ENCODE results near the gene STAMBPL1. TPM values are rescaled to one million over a fixed set of nuclear protein-coding genes. Genes with fewer than 3 reads are reported as not detected.
"Not testable (repeated sequence)": the region's sequence is repeated elsewhere in the genome, so short reads cannot be mapped to it uniquely, and the experiment has no call there.

The STAMBPL1 gene
- total RNA-seq, 1 donor from 2014 or later, result 2.9 TPM

DNA sequence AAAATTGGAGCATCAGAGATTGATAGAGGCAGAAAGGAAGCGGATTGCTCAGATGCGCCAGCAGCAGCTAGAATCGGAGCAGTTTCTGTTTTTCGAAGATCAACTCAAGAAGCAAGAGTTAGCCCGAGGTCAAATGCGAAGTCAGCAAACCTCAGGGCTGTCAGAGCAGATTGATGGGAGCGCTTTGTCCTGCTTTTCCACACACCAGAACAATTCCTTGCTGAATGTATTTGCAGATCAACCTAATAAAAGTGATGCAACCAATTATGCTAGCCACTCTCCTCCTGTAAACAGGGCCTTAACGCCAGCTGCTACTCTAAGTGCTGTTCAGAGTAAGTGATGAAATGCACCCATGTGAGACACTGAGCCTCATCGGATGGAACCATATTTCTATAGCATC lies 33.1 kb downstream of the STAMBPL1 start:
- intact Hi-C loops (cut with DNase I), result no loop called here
- no peak for DNase-seq (ENCODE audit: low spot score)

DNA sequence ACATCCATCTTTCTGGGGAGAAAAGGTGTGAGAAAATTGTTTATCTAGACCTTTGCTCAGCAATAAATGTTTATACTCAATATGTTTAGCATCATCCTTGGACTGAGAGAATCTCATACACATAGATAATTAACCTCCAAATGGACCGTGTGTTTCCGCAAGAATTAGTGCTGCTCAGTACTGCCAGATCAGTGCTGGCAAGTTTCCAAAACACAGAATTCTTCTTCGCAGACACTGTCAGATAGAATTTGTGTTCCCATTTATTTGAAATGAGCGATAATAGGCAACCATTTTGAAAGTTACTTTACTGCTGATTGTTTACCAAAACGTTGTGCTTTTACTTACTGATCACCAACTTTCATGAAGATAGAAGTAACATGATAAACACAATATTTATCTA lies 33.7 kb downstream of the STAMBPL1 start:
- DNase-seq (ENCODE audit: low spot score), result no peak
- intact Hi-C loops (cut with DNase I), result no loop called here

DNA sequence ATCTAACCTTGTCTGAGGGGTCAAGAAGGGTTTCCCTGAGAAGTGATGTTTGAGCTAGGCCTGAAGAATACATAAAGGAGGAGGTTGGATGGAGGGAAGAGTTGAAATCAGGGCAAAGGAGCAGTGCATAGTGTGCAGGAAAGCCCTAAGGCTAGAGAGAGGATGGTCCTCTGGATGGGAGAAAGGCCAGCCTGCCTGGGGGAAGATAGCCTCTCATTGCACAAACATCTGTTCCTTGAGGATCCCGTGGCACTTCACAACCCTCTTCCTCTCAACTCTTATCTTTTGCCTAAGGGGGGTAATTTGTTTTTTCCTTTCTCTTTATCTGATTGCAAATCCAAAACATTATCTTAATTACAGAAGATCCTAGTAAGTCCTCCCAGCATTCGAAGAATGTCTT lies 35.7 kb downstream of the STAMBPL1 start:
- intact Hi-C loops (cut with DNase I), result no loop called here
- no peak for DNase-seq (ENCODE audit: low spot score)

DNA sequence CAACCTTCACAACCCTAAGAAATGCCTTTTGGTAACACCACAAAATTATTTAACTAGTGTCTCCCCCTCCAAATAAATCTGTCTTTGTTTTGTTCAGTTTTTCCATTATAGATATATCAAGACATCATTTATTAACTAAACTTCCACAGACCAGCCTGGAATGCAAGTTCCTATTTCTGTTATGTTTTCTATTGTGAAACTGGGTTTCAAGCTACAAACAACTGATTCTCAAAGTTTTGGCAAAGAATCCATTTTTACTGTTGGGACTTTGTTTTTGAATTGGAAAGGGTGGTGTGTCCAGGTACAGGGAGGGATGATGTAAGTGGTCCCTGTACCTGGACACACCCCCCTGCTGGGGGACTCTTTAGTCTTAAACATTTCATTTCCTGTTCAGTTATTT lies 36.2 kb downstream of the STAMBPL1 start:
- intact Hi-C loops (cut with DNase I), result no loop called here

DNA sequence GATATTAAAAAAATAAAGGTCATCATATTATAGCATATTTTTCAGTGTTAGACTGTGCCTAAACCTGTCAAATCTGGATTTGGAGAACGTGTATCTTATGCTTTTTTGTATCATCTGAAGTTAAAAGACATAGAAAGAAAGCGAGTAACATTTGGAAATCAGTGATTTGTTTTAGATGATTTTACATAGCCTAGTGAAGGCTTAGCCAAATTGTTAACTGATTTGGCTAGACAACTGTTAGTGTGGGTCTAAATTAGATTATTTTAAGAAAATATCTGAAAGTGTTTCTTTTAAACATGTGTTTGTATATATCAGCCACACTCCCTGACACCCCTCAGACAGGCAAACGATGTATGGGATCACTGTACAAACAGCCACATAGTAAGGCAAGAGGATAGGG lies 36.9 kb downstream of the STAMBPL1 start:
- DNase-seq (ENCODE audit: low spot score), result no peak
- intact Hi-C loops (cut with DNase I), result no loop called here

More for the DNA sequence above, 36.2 kb downstream of the STAMBPL1 start:
- DNase-seq (ENCODE audit: low spot score), result no peak

DNA sequence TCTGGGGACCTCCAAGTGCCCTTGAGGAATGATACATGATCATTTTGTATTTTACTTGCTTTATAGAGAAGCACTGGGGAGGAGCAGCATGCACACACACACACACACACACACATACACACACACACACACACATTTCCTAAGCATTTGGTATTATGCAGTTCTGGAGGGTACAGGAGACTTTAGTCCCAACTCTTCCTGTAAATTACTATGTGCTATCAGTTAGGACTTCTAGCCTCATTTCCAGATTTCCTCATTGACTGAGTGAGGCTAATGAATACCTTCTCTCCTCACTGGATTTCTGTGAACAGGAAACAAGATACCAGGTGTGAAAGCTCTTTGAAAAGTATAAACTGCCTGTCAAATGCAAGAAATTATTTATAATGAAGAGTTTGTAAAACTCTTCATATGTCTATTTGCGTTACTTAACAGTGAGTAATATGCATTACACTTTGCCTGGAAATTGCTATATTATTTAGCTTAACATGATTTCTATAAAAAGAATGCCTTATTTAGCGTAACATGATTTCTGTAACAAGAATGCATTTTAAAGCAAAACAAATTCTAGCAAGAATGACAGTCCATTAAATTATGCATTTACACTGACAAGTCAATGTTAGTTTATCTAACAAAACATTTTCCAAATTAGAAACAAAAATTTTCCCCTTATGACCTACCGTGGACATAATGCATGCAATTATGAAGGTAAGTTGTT lies 38.3 kb downstream of the STAMBPL1 start:
- intact Hi-C loops (cut with DNase I), result no loop called here

DNA sequence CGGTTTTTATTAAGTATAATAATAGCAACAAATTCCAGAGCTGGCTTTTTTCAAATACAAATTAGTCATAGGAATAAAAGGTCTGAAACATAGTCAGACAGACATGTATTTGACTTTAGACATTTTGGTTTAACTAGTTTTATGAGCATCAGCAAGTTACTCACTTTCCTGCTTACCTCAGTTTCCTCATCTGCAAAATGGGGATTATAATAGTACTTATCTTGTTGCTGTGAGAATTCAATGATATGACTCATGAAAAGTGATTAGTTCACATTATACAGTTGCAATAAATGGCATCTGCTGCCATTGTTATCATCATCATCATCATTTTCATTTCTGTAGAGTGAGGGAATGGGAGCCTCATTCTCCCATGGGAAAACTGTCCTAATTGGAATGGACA lies 39.0 kb downstream of the STAMBPL1 start:
- no peak for DNase-seq (ENCODE audit: low spot score)
- intact Hi-C loops (cut with DNase I), result no loop called here

More for the DNA sequence above, 38.3 kb downstream of the STAMBPL1 start:
- DNase-seq (ENCODE audit: low spot score), result no peak

DNA sequence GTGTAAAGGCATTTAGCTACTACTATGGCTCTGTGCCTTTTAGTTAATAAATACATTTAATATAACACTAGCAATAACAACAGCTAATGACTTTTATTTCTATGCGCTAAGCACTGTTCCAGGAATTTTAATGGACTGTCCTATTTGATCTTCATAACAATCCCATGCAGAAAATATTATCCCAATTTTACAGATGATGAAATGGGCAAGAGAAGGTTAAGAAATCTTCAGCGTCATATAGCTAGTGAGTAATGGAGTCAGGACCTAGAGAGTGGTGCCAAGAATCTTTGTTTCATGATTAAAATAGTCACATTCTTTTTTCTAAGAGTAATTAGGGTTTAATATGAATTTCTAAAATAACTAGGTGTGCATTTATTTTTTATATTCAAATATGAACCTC lies 40.2 kb downstream of the STAMBPL1 start:
- intact Hi-C loops (cut with DNase I), result no loop called here
- DNase-seq (ENCODE audit: low spot score), result no peak

DNA sequence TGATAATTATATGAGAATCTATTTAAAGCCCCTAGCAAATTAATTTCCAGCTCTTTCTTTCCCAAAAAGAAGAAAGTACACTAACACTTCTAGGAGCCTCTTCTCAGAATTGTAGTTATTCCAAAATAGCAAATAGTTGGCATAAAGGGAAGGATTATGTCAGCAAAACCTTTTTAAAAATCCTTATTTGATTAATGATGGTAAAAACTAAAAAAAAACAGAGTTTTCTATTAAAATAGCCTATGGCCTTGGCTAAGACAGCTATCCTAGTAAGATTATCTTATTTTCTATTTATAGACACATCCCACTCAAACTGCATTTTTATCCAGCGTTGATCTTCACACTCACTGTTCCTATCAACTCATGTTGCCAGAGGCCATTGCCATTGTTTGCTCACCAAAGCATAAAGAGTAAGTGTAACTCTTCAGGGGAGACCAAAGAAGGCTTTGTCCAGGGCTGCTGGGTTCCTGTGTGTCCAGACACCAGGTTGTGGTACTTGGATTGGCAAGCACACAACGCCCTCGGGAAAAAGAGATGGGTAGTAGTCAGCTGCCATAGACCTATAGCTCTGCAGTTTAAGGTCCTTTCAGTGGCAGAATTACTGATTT lies 41.0 kb downstream of the STAMBPL1 start:
- intact Hi-C loops (cut with DNase I), result no loop called here

DNA sequence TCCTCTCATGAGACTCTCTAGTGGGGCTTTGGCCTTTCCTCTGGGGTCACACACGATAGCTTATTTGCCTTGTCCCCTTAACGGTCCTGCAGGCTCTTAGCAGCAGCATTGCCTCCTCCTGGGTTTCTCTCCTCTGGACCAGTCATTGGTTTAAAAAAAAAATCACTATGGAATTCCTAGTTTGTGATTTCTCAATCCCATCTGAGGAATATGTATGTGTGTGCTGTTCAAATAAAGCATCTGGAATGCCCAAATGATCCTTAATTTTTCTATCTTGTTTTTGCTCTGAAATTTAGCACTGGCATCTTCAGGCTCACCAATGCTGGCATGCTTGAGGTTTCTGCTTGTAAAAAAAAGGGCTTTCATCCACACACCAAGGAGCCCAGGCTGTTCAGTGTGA lies 42.0 kb downstream of the STAMBPL1 start:
- intact Hi-C loops (cut with DNase I), result no loop called here
- no peak for DNase-seq (ENCODE audit: low spot score)

More for the DNA sequence above, 41.0 kb downstream of the STAMBPL1 start:
- no peak for DNase-seq (ENCODE audit: low spot score)

DNA sequence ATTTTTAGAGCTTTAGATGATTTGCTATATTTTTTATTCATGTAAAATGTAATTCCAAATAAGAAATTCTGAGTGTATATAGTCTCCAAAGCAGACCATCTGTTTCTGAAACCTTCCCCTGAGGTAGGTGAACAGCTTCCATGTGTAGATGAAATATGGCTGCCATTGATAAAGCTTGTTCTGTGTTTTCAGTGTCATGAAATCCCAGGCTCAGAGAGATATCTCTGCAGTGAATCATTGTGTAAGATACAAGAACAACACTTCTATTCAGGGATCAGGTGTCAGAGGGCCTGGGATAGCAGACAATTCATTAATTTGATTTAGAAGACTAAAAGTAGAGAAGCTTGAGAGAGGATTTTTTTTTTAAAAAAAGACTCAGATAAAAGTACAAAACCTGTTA lies 43.5 kb downstream of the STAMBPL1 start:
- intact Hi-C loops (cut with DNase I), result no loop called here
- no peak for DNase-seq (ENCODE audit: low spot score)

DNA sequence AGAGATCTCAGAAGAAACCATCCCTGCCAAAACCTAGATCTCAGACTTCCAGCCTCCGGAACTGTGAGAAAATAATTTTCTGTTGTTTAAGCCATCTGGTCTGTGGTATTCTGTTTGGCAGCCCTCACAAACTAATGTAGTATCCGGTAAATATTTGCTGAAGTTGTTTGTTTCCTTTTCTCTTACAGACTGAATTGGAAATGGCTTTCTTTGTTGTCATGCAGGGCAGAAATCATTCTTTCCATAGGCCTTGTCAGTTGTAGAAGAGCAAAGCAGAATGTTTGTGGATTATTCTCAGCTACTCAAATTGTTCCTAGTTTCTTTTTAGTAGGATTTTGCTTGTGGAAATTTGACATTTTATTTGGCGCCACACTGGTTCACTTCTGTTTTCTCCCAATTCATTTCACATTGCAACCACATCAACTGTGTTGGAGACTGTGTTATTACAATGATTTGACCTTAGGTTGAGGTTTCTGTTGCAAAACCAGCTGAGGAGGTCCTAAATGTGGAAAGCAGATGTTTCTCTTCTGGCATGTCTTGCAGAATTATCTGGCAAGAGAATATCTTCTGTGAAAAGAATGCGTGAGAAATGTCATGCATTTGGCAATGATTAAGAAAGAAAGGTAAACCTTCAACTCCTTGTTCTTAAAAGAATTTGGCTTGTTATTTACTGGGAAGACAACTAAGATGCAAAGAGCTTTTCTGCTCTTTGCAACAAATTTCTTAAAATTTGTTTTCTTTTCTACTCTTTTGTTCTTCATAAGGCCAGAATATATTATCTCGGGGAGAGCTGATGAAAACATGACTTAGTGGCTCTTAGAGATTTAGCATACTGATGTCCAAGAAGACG lies 46.7 kb downstream of the STAMBPL1 start:
- DNase-seq (ENCODE audit: low spot score), result no peak
- intact Hi-C loops (cut with DNase I), result loop anchor here (2.0 kb wide), 1 partner anchor 46 kb away; the partner anchor contains the start of gene STAMBPL1

DNA sequence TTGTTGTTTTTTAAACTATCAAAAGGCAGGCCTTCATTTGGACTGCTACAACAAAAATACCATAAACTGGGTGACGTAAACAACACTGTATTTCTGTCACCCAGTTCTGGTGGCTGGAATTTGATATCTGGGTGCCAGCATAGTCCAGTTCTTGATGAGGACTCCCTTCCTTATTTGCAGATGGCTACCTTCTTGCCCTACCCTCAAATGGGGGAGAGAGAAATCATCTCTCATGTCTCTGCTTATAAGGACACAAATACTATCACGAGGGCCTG lies 47.3 kb downstream of the STAMBPL1 start:
- intact Hi-C loops (cut with DNase I), result loop anchor here (2.0 kb wide), 1 partner anchor 47 kb away; the partner anchor contains the start of gene STAMBPL1
- no peak for DNase-seq (ENCODE audit: low spot score)

DNA sequence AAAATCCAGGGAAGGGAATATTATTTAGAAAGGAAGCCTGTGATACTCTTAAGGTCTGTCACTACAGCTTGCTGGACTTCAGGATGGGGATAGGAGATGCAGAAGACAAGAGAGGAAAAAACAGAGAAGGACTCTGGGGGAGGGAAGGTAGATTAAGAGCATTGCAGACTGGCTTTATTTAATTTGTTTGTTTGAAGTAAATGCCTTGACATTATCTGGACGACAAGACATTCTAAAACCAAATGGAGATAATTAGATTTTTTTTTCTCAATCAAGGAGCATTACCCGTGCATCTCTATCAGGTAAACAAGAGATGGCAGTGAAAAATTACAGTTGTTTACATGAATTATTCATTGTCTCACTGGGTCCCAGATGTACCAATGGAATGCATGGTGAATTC lies 48.2 kb downstream of the STAMBPL1 start:
- DNase-seq (ENCODE audit: low spot score), result no peak
- intact Hi-C loops (cut with DNase I), result no loop called here

DNA sequence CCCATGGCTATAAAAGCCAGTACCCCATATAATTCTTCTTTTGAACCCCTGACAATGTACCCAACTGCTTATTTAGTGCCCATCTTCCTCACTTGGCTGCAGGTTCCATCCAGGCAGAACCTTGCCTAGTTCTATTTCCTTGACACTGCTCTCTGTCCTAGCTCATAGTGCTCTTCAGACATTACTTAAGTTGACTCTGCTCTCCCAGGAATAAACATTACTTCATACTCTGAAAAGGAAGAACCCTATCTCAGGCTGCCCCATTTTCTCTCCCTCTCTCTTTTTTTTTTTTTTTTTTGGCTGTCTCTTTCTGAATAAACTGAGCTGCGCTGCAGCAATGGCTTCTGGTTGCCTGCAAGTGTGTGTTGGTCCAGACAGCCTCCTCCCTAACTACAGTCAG lies 51.5 kb downstream of the STAMBPL1 start:
- intact Hi-C loops (cut with DNase I), result no loop called here

DNA sequence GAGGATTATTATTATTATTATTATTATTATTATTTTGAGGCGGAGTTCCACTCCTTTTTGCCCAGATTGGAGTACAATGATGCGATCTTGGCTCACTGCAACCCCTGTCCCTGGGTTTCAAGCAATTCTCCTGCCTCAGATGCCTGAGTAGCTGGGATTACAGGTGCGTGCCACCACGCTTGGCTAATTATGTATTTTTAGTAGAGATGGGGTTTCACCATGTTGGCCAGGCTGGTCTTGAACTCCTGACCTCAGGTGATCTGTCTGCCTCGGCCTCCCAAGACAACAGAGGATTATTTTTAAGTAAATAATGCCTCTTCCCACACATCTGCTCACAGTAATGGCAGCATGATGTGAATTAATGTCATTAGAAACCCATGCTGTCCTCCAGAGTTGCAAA lies 52.0 kb downstream of the STAMBPL1 start:
- DNase-seq (ENCODE audit: low spot score), result not testable (repeated sequence)
- intact Hi-C loops (cut with DNase I), result loop anchor here (1.0 kb wide), 1 partner anchor 97 kb away; no protein-coding TSS in a partner anchor

More for the DNA sequence above, 51.5 kb downstream of the STAMBPL1 start:
- DNase-seq (ENCODE audit: low spot score), result no peak

DNA sequence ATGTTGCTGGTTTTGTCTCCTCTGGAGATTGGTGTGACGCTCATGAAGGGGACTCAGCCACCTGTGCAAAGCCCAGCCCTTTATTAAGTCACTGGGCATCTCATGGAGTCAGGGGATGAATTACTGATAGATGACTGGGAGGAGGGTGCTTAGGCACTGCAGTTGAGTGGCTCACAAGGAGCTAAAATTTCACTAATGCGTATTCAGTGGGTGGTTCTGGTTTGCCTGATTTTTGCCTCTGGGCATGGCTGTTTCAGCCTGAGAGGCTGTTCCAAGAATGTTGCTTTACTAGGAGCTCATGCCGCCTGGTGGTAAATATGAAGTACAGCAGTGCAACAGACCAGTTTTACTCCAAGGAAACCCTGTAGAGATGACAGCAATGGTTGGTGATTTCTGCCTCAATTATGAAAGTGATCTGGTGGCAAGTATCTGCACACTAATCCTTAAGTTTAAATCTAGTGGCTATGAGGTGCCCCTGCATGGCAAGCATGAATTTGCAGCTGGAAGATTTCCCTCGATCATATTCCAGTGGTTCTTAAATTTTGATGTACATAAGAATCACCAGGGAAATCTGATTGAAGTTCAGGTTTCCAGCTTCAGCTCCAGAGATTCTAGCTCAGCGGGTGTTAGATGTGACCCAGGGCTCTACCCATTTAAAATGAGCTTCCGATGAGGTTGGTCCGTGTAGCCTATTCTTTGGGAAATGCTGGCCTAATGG lies 52.7 kb downstream of the STAMBPL1 start:
- intact Hi-C loops (cut with DNase I), result loop anchor here (1.0 kb wide), 1 partner anchor 97 kb away; no protein-coding TSS in a partner anchor
- no peak for DNase-seq (ENCODE audit: low spot score)

DNA sequence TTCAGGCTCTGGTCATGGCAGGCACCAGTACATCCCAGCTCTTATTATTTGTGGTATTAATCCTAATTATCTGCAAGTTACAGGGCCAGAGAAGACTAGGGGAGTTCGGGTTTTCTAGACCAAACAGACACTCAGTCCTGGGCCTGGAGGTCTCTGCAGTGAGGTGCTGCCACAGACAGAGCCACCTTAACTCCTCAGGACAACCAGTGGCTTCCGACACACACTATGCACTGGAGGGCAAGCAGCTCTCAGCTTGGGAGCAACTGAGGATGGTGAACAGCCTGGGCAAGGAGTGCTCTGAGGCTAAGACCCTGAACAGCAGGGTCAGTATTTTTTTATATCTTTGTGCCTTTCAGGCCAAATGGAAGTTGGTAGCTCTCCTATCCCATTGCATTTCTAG lies 53.5 kb downstream of the STAMBPL1 start:
- no peak for DNase-seq (ENCODE audit: low spot score)
- intact Hi-C loops (cut with DNase I), result no loop called here

DNA sequence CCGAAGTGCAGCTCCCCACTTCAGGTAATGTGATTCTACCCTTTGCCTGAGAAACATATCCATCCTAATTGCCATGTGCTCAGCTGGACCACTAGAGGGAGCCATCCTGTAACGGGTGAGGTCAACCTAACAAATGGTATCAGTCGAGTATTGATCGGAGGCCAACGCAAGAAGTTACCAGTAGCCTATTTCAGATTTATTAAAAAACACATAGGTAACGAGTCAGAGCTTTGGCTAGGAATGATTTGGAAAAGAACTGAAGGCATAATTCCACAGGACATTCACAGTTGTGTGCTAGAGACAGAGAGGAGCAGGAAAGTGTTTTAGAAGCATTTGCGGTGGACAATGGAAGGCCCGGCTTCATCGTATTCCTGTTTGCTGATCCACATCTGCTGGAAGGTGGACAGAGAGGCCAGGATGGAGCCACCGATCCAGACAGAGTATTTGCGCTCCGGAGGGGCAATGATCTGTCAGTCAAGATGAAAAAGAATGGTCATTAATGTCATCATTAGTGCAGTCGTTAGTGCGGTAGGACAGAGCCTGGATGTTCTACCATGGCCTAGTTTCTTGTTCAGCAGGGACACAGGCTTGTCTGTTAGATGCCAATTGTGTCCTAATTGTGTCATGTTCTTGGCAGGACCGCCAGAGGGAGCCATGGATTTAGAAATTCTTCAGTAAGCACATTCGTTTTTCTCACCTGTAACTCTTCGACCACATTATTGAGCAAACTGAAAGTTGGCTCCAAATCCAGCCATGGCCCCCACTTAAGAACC lies 55.0 kb downstream of the STAMBPL1 start:
- intact Hi-C loops (cut with DNase I), result loop anchor here (2.0 to 5.0 kb wide), 3 partner anchors 52 to 282 kb away; no protein-coding TSS in a partner anchor

More for the DNA sequence above, 55.0 kb downstream of the STAMBPL1 start:
- DNase-seq (ENCODE audit: low spot score), result peak; percentile 80
